Vagina (tissue), 2 donors: ENCODE data around the gene LTA.

Source experiments
- POLR2A ChIP-seq, 2 donors: fragments of 450-650 bp; IDR thresholded peaks; one replicate each; pipeline ENCODE4 v1.6.1; 2017; ENCODE audit warnings: antibody characterized with exemption in 2 of 2, mild to moderate bottlenecking in 2 of 2, moderate library complexity in 2 of 2
- POLR2AphosphoS5 ChIP-seq, 2 donors: sonication (generic); formaldehyde crosslinking; IDR thresholded peaks; one replicate each; pipeline ENCODE4 v1.9.0; 2017; ENCODE audit warnings: antibody characterized with exemption in 2 of 2, mild to moderate bottlenecking in 2 of 2, low read depth in 1 of 2; ENCODE audit not compliant: insufficient read depth in 1 of 2
- TF ChIP-seq, protein P1 (sequence below), 3 experiments: fragments of 450-650 bp in 2 of 3; fragments of 200-600 bp in 1 of 3; sonication (generic) in 1 of 3; IDR thresholded peaks; one replicate each; pipeline ENCODE4 v1.5.1; 2017 to 2019; ENCODE audit warnings: antibody characterized with exemption in 3 of 3, mild to moderate bottlenecking in 2 of 3, moderate library complexity in 2 of 3

DNA sequence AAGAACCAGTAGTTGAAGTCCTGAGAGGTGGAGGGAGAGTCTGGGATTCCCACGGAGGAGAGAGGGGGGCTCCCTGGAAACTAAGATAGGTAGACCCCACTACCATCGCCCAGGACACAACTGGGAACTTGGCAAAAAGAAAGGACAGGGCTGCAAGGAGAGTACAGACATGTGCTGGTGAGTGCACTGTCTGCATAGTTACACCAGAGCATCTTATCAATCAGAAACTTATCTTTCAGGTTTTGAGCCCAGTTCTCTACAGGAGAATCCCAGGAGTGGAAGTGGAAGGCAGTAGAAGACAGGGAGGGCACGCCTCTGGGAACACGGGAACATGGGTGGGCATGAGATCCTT lies 12.5 kb upstream of the LTA start:
- TF ChIP-seq, protein P1, sequence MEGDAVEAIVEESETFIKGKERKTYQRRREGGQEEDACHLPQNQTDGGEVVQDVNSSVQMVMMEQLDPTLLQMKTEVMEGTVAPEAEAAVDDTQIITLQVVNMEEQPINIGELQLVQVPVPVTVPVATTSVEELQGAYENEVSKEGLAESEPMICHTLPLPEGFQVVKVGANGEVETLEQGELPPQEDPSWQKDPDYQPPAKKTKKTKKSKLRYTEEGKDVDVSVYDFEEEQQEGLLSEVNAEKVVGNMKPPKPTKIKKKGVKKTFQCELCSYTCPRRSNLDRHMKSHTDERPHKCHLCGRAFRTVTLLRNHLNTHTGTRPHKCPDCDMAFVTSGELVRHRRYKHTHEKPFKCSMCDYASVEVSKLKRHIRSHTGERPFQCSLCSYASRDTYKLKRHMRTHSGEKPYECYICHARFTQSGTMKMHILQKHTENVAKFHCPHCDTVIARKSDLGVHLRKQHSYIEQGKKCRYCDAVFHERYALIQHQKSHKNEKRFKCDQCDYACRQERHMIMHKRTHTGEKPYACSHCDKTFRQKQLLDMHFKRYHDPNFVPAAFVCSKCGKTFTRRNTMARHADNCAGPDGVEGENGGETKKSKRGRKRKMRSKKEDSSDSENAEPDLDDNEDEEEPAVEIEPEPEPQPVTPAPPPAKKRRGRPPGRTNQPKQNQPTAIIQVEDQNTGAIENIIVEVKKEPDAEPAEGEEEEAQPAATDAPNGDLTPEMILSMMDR (IDR thresholded peaks at IDR 0.05), result no peak
- TF ChIP-seq POLR2A (IDR thresholded peaks at IDR 0.05), result no peak
- TF ChIP-seq POLR2AphosphoS5 (IDR thresholded peaks at IDR 0.05; ENCODE audit: insufficient read depth in 1 of 2, low read depth in 1 of 2), result no peak
